GM12872 (cell line): ENCODE measurements around the gene CDK13.

Source experiments
- TF ChIP-seq, protein P1 (sequence below): IDR thresholded peaks from 3 replicates; pipeline ENCODE4 v1.5.1; 2011; ENCODE audit warnings: low read depth, mild to moderate bottlenecking, low read length, moderate library complexity; ENCODE audit not compliant: insufficient read depth

CDK13 gene

DNA sequence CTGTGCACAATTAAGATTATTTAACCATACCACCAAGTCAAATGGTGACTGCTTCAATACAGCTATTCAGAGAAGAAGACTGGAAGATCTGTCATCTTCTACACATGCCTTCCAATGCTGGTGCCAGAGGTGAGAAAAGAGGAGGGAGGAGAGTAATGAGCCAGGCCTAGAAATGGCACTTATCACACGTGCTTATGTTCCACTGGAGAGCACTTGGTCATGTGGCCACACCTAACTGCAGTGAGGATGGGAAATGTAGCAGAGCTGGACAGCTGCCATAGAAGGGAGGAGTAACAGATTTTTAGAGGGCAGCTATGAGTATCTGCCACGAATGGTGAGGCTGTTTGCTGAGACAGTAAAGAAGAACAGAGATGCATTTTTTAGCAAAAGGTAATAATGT is 107.2 kb downstream of the CDK13 start:
- TF ChIP-seq, protein P1, sequence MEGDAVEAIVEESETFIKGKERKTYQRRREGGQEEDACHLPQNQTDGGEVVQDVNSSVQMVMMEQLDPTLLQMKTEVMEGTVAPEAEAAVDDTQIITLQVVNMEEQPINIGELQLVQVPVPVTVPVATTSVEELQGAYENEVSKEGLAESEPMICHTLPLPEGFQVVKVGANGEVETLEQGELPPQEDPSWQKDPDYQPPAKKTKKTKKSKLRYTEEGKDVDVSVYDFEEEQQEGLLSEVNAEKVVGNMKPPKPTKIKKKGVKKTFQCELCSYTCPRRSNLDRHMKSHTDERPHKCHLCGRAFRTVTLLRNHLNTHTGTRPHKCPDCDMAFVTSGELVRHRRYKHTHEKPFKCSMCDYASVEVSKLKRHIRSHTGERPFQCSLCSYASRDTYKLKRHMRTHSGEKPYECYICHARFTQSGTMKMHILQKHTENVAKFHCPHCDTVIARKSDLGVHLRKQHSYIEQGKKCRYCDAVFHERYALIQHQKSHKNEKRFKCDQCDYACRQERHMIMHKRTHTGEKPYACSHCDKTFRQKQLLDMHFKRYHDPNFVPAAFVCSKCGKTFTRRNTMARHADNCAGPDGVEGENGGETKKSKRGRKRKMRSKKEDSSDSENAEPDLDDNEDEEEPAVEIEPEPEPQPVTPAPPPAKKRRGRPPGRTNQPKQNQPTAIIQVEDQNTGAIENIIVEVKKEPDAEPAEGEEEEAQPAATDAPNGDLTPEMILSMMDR, result no peak

DNA sequence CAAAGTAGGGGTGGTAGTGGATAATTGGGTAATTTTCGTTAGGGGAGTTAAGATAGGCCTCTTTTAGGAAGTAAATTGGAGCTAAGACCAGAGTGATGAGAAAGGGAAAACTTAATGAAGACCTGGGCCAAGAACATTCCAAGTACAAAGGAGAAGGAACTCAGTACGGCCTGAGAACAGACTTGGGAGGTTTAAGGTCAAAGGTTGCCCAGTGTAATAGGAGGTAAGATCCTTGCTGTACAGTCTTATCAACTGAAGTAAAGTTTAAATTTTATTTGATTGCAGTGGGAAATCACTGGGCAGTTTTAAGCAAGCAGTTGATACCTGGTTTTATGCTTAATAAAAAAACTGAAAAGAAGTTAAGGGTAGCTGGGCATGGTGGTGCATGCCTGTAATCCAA is 108.0 kb downstream of the CDK13 start:
- TF ChIP-seq, protein P1, result no peak

DNA sequence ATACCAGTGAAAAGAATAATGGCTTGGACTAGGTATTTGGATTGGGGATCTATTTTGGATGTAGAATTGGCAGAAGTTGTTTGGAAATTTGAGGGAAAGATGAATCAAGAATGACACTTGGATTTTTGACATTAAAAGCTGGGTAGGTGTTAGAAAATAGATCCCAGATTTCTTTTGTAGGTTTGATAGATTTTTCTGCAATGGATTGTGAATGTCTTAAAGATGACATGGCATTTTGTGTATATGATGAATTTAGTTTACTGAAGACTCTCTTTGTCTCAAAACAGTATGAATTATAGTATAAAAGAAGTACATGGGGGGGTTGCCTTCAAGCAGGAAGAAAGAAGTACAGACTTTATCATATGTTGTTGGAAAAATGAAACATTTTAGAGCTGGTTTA is 108.6 kb downstream of the CDK13 start:
- TF ChIP-seq, protein P1, result no peak

DNA sequence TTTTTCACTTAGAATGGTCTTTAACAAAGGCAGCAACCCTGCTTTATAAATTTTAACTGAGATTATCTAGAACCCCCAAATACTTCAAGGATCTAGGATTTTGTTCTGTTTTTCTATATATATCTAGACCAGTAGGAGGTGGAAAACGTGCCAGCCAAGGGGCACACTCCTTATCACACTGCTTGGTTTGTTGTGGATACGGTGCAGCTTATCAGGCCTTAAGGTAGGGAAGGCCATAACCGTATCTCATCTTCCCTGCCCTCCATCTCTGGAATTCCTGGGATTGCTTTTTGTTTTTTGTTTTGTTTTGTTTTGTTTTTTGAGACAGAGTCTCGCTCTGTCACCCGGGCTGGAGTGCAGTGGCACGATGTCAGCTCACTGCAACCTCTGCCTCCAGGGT is 109.0 kb downstream of the CDK13 start:
- TF ChIP-seq, protein P1, result no peak

DNA sequence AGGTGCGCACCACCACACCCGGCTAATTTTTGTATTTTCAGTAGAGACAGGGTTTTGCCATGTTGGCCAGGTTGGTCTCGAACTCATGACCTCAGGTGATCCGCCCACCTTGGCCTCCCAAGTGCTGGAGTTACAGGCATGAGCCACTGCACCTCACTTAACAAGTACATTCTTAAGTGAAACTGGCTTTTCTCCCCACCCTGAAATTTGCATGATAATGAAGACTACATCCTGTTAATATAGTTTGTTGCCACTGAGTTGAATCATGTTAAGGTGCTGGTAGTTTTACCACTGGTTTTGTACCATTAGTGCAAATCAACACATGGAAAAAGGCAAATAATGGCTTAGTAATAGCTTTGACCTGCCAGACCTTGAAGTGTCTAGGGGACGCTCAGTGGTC is 122.2 kb downstream of the CDK13 start:
- TF ChIP-seq, protein P1, result no peak

DNA sequence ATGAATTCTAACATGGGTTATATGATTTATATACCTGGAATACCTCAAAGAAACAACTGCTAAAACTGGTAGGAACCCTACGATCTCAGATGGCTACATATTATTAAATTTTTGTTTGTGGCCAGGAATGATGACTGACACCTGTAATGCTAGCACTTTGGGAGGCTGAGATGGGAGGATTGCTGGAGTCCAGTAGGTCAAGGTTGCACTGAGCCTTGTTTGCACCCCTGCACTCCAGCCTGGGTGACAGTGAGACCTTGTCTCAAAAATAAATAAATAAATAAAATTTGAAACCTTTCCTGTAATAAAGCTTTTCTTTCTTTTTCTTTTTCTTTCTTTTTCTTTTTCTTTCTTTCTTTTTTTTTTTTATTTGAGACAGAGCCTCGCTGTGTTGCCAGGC is 123.2 kb downstream of the CDK13 start:
- TF ChIP-seq, protein P1, result no peak

DNA sequence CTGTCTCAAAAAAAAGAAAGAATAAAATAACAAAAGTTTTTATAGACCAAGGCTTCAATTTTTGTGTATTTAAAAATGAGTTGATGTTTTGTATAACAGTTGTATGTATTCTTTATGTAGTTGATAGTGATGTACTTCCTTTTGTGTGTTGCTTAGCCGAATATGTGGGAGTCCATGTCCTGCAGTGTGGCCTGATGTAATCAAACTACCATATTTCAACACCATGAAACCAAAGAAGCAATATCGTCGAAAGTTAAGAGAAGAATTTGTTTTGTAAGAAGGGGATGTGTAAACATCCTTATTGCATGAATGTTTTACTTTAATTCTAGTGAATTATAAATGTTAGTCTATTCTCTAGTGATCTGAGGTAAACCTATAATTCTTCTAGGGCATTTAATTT is 127.8 kb downstream of the CDK13 start:
- TF ChIP-seq, protein P1, result no peak

DNA sequence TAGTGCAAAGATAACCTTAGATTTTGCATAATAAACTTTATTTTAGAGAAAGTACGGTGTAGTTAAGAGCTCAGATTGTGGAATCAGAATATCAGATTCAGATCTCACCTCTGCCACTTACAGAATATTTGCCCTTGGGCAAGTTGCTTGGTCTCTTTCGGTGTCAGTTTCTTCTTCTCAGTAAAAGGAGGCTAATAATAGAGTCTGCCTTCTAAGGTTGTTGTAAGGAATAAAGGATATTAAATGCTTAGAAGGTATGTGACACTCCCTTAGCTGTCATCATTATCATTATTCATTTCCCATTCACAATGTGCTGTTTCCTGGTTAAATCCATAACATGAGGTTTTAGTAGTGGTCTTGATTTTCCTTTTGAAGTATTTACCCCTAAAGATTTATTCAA is 142.1 kb downstream of the CDK13 start:
- TF ChIP-seq, protein P1, result no peak
